Natural killer cell (primary cell): ENCODE measurements around the gene LMTK2. TPM values are rescaled to one million over a fixed set of nuclear protein-coding genes. Genes with fewer than 3 reads are reported as not detected.

Source experiments
- ATAC-seq, 3 donors: fragments of 150-1000 bp in 2 of 3; fragments of 200-7000 bp in 1 of 3; cut with Tn5 transposase; 1 replicate in 1 of 3; 2 replicates in 2 of 3; pipeline ENCODE4 v1.10.0; 2021; ENCODE audit warnings: mild to moderate bottlenecking in 2 of 3, moderate library complexity in 2 of 3
- DNase-seq, 2 donors: peaks; one replicate each; pipeline versions ENCODE4 v3.0.0 to v3.0.0-alpha.2; 2013 to 2021; ENCODE audit warnings: mixed read lengths in 1 of 2
- H3K27ac ChIP-seq: one replicate; pipeline ENCODE4 v1.5.1; 2013; ENCODE audit warnings: mild to moderate bottlenecking, low read length
- H3K27me3 ChIP-seq: one replicate; pipeline ENCODE4 v1.6.1; 2013; ENCODE audit warnings: low read length; ENCODE audit not compliant: control insufficient read depth, insufficient read depth
- H3K36me3 ChIP-seq: one replicate; pipeline ENCODE4 v1.6.1; 2013; ENCODE audit warnings: low read length; ENCODE audit not compliant: control insufficient read depth, insufficient read depth
- H3K4me1 ChIP-seq: one replicate; pipeline ENCODE4 v1.6.1; 2013; ENCODE audit warnings: low read length; ENCODE audit not compliant: control insufficient read depth, insufficient read depth
- H3K4me3 ChIP-seq: one replicate; pipeline ENCODE4 v1.5.1; 2013; ENCODE audit warnings: low read length
- H3K9me3 ChIP-seq: one replicate; pipeline ENCODE4 v1.6.1; 2013; ENCODE audit warnings: low read length; ENCODE audit not compliant: control insufficient read depth, insufficient read depth
- H3K27ac Mint-ChIP-seq, 2 donors: one replicate each; pipeline ENCODE4 v1.8.0; 2022; ENCODE audit warnings: mild to moderate bottlenecking in 2 of 2, mixed read lengths in 2 of 2, moderate library complexity in 1 of 2
- H3K27me3 Mint-ChIP-seq, 2 donors: one replicate each; pipeline ENCODE4 v1.8.0; 2022; ENCODE audit warnings: low read depth in 2 of 2, mixed read lengths in 2 of 2
- H3K36me3 Mint-ChIP-seq: one replicate; pipeline ENCODE4 v1.8.0; 2022; ENCODE audit warnings: mixed read lengths
- H3K4me1 Mint-ChIP-seq, 2 donors: one replicate each; pipeline ENCODE4 v1.8.0; 2022; ENCODE audit warnings: mixed read lengths in 2 of 2
- H3K4me3 Mint-ChIP-seq: one replicate; pipeline ENCODE4 v1.8.0; 2022; ENCODE audit warnings: mild to moderate bottlenecking, moderate library complexity, mixed read lengths
- H3K9me3 Mint-ChIP-seq, 2 donors: one replicate each; pipeline ENCODE4 v1.8.0; 2022; ENCODE audit warnings: mixed read lengths in 2 of 2
- CTCF ChIP-seq: fragments of 200-600 bp; IDR thresholded peaks from one replicate; pipeline ENCODE4 v1.8.0; 2022; ENCODE audit warnings: antibody characterized with exemption
- WGBS: methylation state at CpG from one replicate; pipeline ENCODE4 v1.1.7; 2013; ENCODE audit warnings: missing lambda C conversion rate; ENCODE audit not compliant: insufficient coverage; 5-methylcytosine and 5-hydroxymethylcytosine counted together
- intact Hi-C: fragments of 100-400 bp; cut with micrococcal nuclease; formaldehyde crosslinking; loops from one replicate; pipeline ENCODE4 v1.14.2; 2022
- total RNA-seq, 4 donors: library from RNA; stranded (reverse); fragments of 120-200 nt in 1 of 4; gene quantifications; one replicate each; pipeline versions ENCODE4 v1.2.3 to v1.2.4, GENCODE V29; 2013 to 2022

LMTK2 gene
- total RNA-seq, 3 donors from 2014 or later (not counting 1 experiment from before 2014, with no cell fraction given) = 18.7 to 33.9 (median 26.6) TPM

- no peak for TF ChIP-seq CTCF
- Histone ChIP-seq H3K27me3 (no peaks in the 10 kb centered on the region), H3K9me3 (no peaks in the 10 kb centered on the region), H3K27ac (no peak overlapping the region), H3K36me3 (peaks cover 21% of the 10 kb centered on the region), H3K4me1 (no peaks in the 10 kb centered on the region), H3K4me3 (no peak overlapping the region)
- Mint-ChIP-seq H3K36me3 (no peaks in the 10 kb centered on the region), H3K27ac (no peak overlapping the region), H3K27me3 (no peaks in the 10 kb centered on the region), H3K4me3 (no peak overlapping the region), H3K4me1 (no peaks in the 10 kb centered on the region), H3K9me3 (no peaks in the 10 kb centered on the region)
- ATAC-seq (no peak), DNase-seq (no peak)
- intact Hi-C loops = no loop called here
- WGBS = 96% methylated on average over 16 of the region's 16 CpGs
Measured at GRCh38 chr7:98228801-98229200, 122.1 kb downstream of the LMTK2 start.

GRCh38 chr7:98229441-98229840 lies 122.8 kb downstream of the LMTK2 start:
- Histone ChIP-seq H3K9me3 (no peaks in the 10 kb centered on the region), H3K4me1 (no peaks in the 10 kb centered on the region), H3K27me3 (no peaks in the 10 kb centered on the region), H3K36me3 (peaks cover 20% of the 10 kb centered on the region), H3K27ac (no peak overlapping the region), H3K4me3 (no peak overlapping the region)
- Mint-ChIP-seq H3K27ac (no peak overlapping the region), H3K4me3 (no peak overlapping the region), H3K9me3 (no peaks in the 10 kb centered on the region), H3K27me3 (no peaks in the 10 kb centered on the region), H3K36me3 (no peaks in the 10 kb centered on the region), H3K4me1 (no peaks in the 10 kb centered on the region)
- TF ChIP-seq CTCF = no peak
- intact Hi-C loops = no loop called here
- ATAC-seq (no peak), DNase-seq (no peak)
- WGBS = 91% methylated on average over 11 of the region's 11 CpGs

- Mint-ChIP-seq H3K9me3 (no peaks in the 10 kb centered on the region), H3K36me3 (no peaks in the 10 kb centered on the region), H3K4me3 (no peak overlapping the region), H3K27me3 (no peaks in the 10 kb centered on the region), H3K4me1 (no peaks in the 10 kb centered on the region), H3K27ac (no peak overlapping the region)
- Histone ChIP-seq H3K27me3 (no peaks in the 10 kb centered on the region), H3K27ac (no peak overlapping the region), H3K9me3 (no peaks in the 10 kb centered on the region), H3K36me3 (peaks cover 15% of the 10 kb centered on the region), H3K4me1 (no peaks in the 10 kb centered on the region), H3K4me3 (no peak overlapping the region)
- ATAC-seq = no peak
- intact Hi-C loops = no loop called here
- no peak for DNase-seq
- WGBS = 88% methylated on average over 17 of the region's 17 CpGs
- no peak for TF ChIP-seq CTCF
Measured at GRCh38 chr7:98229991-98230745, 123.5 kb downstream of the LMTK2 start.
